Urinary bladder (tissue), 4 donors: Measurements from ENCODE around the gene CDC20. TPM values are rescaled to one million over a fixed set of nuclear protein-coding genes. Genes with fewer than 3 reads are reported as not detected.

ENCODE experiments used
- DNase-seq: peaks from one replicate; pipeline ENCODE4 v3.0.0-alpha.2; 2015; ENCODE audit errors: extremely low spot score
- H3K27ac ChIP-seq: one replicate; pipeline ENCODE4 v1.5.1; 2013; ENCODE audit warnings: low read depth, mild to moderate bottlenecking, moderate library complexity
- H3K36me3 ChIP-seq: one replicate; pipeline ENCODE4 v1.6.1; 2013; ENCODE audit warnings: mild to moderate bottlenecking, moderate library complexity; ENCODE audit not compliant: insufficient read depth
- H3K4me1 ChIP-seq: one replicate; pipeline ENCODE4 v1.6.1; 2013; ENCODE audit warnings: mild to moderate bottlenecking, moderate library complexity; ENCODE audit not compliant: insufficient read depth
- H3K4me3 ChIP-seq: one replicate; pipeline ENCODE4 v1.5.1; 2013; ENCODE audit warnings: low read depth, low read length
- WGBS: extraction: QIAGEN DNeasy Blood & Tissue Kit; methylation state at CpG from one replicate; pipeline ENCODE4 v1.1.7; 2013; 5-methylcytosine and 5-hydroxymethylcytosine counted together
- polyA plus RNA-seq: library from polyadenylated mRNA; stranded (reverse); fragments of 200-250 nt; gene quantifications from one replicate; pipeline ENCODE4 v1.2.3, GENCODE V29; 2013
- total RNA-seq: library from RNA; depleted of rRNA; stranded (reverse); fragments of >200 nt; gene quantifications from one replicate; pipeline ENCODE4 v1.2.3, GENCODE V29; 2014
- donor health status: healthy with polysubstance abuse.
- donor health status: healthy.

Gene CDC20
- 12.3 TPM for total RNA-seq
- polyA plus RNA-seq: 1.7 TPM

DNA sequence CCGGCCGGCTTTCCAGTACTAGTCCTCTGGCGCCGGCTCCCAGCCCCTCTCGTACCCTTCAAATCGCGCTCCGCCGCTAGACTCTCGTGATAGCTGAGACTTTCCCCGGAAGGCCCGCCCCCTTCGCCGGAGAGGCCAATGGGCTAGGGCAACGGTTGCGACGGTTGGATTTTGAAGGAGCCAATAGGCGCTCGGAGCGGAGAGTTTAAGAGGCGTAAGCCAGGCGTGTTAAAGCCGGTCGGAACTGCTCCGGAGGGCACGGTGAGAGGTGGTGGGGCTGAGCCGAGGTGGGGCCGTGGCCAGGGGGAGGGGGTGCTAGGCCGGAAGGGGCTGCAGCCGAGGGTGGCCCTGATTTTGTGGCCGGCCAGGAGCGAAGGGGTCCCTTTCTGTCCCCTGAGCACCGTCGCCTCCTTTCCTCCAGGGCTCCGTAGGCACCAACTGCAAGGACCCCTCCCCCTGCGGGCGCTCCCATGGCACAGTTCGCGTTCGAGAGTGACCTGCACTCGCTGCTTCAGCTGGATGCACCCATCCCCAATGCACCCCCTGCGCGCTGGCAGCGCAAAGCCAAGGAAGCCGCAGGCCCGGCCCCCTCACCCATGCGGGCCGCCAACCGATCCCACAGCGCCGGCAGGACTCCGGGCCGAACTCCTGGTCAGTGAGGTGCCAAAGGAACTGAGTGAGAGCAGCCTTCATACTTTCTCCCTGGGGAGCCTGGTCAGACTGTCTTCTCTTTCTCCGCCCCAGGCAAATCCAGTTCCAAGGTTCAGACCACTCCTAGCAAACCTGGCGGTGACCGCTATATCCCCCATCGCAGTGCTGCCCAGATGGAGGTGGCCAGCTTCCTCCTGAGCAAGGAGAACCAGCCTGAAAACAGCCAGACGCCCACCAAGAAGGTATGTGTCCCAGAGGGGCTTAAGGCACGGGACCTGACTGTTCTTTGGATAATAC lies at the start of gene CDC20:
Gene CDC20, plus strand, starts transcription at position 236 of the 948 bp plus-strand sequence. Its CDS starts 235 bp downstream, at position 471.
- Histone ChIP-seq H3K4me1 (no peaks in the 10 kb centered on the region), H3K27ac (peak within 1 kb of the TSS; percentile 48), H3K4me3 (peak within 1 kb of the TSS; percentile 44), H3K36me3 (no peaks in the 10 kb centered on the region)
- 2% methylated on average over 59 of the region's 59 CpGs for WGBS
- DNase-seq: peak; percentile 96

DNA sequence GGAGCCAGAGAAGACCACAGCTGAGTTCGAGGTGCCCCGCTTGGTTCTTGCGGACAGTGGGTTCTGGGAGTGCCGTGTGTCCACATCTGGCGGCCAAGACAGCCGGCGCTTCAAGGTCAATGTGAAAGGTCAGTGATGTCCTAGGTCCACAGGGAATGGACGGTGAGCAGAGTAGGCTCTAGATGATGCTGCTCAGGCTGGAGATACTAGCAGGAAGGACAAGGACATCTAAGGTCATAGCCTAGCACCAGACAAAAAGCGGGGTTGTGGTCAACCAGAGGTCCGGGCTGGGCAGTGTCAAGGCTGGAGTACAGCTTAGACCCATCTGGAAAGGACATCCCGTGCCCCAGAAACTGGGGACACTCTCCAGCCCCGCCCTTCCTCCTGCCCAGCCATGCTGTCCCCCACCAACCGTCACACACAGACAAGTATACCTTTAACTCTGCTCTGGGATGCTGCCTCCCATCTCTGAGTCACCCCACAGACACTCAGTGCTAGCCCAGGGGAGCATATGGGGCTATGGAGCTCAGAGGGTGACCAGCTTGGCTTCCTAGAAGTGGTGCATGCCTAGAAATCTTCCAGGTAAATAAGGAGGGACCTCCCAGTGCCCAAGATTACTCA lies 49.3 kb upstream of the CDC20 start:
- 89% methylated on average over 13 of the region's 13 CpGs for WGBS
- no peak overlapping the region for H3K4me3 ChIP-seq
- no peak for DNase-seq
- no peaks in the 10 kb centered on the region for H3K36me3 ChIP-seq
- H3K4me1 ChIP-seq: no peaks in the 10 kb centered on the region
- H3K27ac ChIP-seq: no peak overlapping the region

DNA sequence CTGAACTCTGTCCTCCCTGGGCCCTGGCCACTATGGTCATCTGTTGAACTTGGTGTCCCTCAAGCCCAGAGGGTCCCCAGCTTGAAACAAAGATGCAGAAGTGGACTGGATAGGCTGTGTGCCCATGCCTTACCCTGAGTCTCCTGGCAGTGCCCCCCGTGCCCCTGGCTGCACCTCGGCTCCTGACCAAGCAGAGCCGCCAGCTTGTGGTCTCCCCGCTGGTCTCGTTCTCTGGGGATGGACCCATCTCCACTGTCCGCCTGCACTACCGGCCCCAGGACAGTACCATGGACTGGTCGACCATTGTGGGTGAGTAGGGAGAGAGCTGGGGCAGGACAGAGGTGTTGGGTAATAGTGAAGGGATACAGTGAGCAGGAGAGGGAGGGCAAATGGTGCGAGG lies 47.3 kb upstream of the CDC20 start:
- Histone ChIP-seq H3K4me3 (no peak overlapping the region), H3K36me3 (no peaks in the 10 kb centered on the region), H3K27ac (no peak overlapping the region), H3K4me1 (no peaks in the 10 kb centered on the region)
- DNase-seq: no peak
- WGBS: 93% methylated on average over 9 of the region's 9 CpGs

DNA sequence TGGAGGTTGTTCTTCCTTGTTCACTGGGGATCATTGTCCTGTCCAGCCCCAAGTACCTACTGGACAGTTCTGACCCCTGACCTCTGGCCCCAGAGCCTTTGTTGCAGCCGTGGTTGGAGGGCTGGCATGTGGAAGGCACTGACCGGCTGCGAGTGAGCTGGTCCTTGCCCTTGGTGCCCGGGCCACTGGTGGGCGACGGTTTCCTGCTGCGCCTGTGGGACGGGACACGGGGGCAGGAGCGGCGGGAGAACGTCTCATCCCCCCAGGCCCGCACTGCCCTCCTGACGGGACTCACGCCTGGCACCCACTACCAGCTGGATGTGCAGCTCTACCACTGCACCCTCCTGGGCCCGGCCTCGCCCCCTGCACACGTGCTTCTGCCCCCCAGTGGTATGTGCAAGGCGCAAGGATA lies 46.6 kb upstream of the CDC20 start:
- Histone ChIP-seq H3K36me3 (no peaks in the 10 kb centered on the region), H3K27ac (no peak overlapping the region), H3K4me1 (no peaks in the 10 kb centered on the region), H3K4me3 (no peak overlapping the region)
- 90% methylated on average over 19 of the region's 19 CpGs for WGBS
- DNase-seq: no peak

DNA sequence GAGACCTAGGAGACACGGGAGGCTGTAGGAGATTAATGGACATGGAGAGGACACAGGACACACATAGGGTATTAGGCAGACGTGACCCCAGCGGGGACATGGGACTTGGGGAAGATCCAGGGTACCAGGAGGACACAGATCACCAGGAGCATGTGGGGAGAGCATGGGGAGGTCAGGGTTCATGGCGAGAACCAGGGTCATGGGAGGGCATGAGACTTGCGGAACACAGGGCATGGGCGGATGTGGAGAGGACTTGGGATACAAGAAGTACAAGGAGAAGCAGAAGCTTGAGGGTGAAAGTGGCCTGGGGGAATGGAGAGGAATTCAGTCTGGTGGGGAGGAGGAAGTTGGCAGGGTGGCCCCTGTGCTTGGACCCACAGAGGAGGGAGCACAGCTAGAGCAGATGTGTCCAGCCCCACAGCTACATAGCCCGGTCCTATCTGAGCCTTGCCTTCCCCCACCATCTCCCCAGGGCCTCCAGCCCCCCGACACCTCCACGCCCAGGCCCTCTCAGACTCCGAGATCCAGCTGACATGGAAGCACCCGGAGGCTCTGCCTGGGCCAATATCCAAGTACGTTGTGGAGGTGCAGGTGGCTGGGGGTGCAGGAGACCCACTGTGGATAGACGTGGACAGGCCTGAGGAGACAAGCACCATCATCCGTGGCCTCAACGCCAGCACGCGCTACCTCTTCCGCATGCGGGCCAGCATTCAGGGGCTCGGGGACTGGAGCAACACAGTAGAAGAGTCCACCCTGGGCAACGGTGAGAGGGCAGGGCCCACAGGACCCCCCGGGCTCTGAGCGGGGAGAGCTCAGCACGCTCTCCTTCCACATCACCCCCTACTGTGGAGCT lies 45.9 kb upstream of the CDC20 start:
- DNase-seq: no peak
- Histone ChIP-seq H3K27ac (no peak overlapping the region), H3K4me3 (no peak overlapping the region), H3K4me1 (no peaks in the 10 kb centered on the region), H3K36me3 (no peaks in the 10 kb centered on the region)
- WGBS: 92% methylated on average over 24 of the region's 24 CpGs

DNA sequence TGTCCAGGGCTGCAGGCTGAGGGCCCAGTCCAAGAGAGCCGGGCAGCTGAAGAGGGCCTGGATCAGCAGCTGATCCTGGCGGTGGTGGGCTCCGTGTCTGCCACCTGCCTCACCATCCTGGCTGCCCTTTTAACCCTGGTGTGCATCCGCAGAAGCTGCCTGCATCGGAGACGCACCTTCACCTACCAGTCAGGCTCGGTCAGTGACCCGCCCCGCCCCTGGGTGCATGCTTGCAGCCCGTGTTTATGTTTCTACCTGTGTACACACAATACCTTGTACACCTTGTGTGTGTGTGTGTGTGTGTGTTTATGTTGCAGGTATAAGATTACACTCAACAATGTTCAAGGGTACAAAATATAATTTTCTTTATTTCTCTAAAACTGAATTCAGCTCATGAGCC lies 45.0 kb upstream of the CDC20 start:
- WGBS: 95% methylated on average over 10 of the region's 10 CpGs
- DNase-seq: no peak
- Histone ChIP-seq H3K27ac (no peak overlapping the region), H3K36me3 (no peaks in the 10 kb centered on the region), H3K4me3 (no peak overlapping the region), H3K4me1 (no peaks in the 10 kb centered on the region)

DNA sequence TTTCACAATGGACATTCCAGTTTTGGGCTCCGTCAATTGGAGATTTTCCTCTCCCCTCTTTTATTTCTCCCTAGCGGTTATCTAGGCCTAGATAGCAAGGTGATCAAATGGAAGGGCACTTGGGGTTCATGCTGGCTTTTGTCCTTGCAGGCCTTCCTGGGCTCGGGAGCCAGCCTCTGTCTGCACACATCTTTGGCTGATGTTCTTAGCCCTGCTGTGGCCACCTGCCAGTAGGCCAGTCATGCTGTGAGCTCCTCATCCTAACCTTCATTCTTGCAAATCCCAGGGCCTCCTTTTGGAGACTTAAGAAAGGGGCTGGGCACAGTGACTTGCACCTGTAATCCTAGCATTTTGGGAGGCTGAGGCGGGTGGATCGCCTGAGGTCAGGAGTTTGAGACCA lies 44.5 kb upstream of the CDC20 start:
- H3K4me3 ChIP-seq: no peak overlapping the region
- no peaks in the 10 kb centered on the region for H3K36me3 ChIP-seq
- 96% methylated on average over 5 of the region's 5 CpGs for WGBS
- no peak for DNase-seq
- H3K27ac ChIP-seq: no peak overlapping the region
- H3K4me1 ChIP-seq: no peaks in the 10 kb centered on the region

DNA sequence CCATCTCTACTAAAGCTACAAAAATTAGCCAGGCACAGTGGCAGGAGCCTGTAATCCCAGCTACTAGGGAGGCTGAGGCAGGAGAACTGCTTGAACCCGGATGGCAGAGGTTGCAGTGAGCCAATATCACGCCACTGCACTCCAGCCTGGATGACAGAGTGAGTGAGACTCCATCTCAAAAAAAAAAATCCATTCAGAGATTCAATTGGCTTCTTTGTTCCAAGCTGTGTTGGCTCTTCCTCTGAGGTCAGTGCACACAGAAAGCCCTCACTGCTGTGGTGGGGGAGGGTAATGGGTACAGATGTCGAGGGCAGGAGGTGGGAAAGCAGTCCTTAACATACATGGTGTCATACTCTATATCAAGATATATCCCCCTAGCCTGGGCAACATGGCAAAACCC lies 43.3 kb upstream of the CDC20 start:
- H3K27ac ChIP-seq: no peak overlapping the region
- no peaks in the 10 kb centered on the region for H3K4me1 ChIP-seq
- WGBS: 84% methylated on average over 3 of the region's 3 CpGs
- DNase-seq: no peak
- no peaks in the 10 kb centered on the region for H3K36me3 ChIP-seq
- H3K4me3 ChIP-seq: no peak overlapping the region

DNA sequence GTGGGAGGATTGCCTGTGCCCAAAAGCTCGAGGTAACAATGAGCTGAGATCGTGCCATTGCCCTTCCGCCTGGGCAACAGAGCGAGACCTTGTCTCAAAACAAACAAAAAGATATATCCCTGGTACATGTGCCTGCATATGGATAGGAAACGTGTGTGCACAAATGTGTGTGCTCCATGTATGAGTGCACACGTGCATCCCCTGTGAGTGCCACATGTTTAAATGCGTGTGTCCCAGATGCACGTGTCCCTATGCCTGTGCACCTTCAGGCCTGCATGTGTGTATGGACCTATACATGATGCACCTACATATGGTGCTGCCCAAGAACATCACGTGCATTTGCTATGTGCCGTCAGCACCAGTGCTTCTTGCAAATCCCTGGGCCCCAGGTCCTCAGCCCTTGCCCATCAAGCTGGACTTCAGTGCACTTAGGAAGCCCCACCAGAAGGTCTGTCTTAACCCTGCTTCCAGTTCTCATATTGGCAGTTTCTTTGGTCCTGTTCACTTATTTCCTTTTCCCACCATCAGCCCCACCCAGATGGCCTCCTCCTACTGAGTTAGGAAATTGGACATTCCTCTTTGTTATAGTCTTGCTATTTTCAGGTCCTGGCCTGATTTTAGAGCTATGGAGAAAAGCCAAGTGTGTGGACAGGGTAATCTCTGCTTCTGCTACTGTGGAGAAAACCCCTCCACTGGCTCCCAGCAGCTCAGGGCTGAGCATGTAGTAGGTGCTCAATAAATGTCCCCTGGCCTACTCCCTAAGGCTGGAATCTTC lies 42.6 kb upstream of the CDC20 start:
- no peak for DNase-seq
- 91% methylated on average over 10 of the region's 10 CpGs for WGBS
- no peak overlapping the region for H3K27ac ChIP-seq
- H3K4me3 ChIP-seq: no peak overlapping the region
- no peaks in the 10 kb centered on the region for H3K4me1 ChIP-seq
- H3K36me3 ChIP-seq: no peaks in the 10 kb centered on the region

DNA sequence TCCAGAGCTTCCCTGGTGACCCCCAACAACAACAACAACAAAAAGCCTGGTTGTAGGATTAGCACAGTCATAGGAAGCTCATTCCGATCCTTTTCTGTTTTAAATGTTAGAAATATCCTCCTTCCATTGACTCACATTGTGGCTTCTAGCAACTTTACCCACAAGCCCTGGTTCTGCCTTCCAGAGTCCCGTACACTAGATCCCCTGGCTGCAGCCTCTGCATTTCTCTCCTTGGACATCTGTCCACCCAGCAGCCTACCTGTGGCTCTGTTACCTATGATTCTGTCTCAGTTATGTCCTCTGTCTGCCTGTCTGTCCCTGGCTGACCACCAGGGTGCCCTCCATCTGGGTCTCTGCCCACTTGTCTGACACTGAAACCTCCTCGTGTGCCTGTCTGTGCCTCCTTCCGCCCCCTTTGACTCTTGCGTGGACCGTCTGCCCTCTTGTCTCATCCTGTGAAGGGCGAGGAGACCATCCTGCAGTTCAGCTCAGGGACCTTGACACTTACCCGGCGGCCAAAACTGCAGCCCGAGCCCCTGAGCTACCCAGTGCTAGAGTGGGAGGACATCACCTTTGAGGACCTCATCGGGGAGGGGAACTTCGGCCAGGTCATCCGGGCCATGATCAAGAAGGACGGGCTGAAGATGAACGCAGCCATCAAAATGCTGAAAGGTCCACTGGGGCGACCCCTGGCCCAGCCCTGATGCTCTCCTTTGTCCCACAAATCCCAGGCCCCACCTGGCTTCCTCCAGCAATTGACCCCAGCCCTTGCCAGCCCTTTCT lies 41.9 kb upstream of the CDC20 start:
- WGBS: 89% methylated on average over 16 of the region's 16 CpGs
- Histone ChIP-seq H3K4me3 (no peak overlapping the region), H3K27ac (no peak overlapping the region), H3K4me1 (no peaks in the 10 kb centered on the region), H3K36me3 (no peaks in the 10 kb centered on the region)
- no peak for DNase-seq

DNA sequence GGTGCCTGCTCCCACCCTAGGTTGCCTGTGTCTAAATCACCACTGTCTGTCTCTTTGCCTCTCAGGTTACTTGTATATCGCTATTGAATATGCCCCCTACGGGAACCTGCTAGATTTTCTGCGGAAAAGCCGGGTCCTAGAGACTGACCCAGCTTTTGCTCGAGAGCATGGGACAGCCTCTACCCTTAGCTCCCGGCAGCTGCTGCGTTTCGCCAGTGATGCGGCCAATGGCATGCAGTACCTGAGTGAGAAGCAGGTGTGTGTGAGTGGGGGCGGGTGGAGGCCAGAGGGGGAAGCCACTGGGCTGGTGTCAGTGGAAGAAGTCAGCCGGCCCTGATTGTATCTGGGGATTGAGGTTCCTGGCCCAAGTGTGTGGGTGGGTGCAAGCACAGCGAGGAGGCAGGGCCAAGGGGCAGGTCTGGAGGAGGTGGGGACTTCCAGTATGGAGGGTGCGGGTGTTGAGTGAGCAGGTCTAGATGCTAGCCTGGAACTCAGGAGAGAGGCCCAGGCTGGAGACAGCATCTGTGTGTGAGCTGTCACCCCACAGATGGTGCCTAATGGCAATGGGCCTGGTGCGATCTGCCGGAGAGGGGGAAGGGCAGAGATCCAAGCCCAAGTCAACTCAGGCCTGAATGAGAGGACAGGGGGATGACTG lies 40.8 kb upstream of the CDC20 start:
- no peaks in the 10 kb centered on the region for H3K36me3 ChIP-seq

DNA sequence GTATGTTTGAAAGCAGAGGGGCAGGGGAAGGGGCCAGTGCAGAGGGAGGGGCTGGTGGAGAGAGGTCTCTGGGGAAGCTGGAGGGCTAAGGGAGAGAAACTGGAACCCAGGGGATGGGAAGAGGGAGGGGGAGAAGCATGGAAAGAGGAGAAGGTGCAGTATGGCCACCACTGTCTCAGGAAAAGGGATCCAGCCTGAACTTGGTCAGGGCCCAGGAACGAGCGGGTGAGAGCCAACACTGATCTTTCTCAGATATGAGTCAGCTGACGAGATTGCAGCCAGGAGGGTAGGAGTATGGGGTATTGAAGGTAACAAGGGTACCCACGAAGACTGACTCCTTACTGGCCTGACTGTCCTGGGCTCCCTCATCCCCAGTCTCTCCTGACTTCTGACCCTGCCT lies 40.0 kb upstream of the CDC20 start:
- no peaks in the 10 kb centered on the region for H3K36me3 ChIP-seq
- no peak overlapping the region for H3K27ac ChIP-seq
- WGBS: 65% methylated on average over 4 of the region's 4 CpGs
- H3K4me1 ChIP-seq: no peaks in the 10 kb centered on the region
- no peak for DNase-seq
- H3K4me3 ChIP-seq: no peak overlapping the region

More for the DNA sequence above, 40.8 kb upstream of the CDC20 start:
- H3K4me1 ChIP-seq: no peaks in the 10 kb centered on the region
- no peak overlapping the region for H3K4me3 ChIP-seq
- DNase-seq: no peak
- no peak overlapping the region for H3K27ac ChIP-seq
- 80% methylated on average over 15 of the region's 15 CpGs for WGBS
